Esophagus squamous epithelium (tissue), 5 donors: ENCODE results near the gene FKBP8. TPM values are rescaled to one million over a fixed set of nuclear protein-coding genes. Genes with fewer than 3 reads are reported as not detected.

Source experiments
- DNase-seq: peaks from one replicate; lab custom pipeline; 2025; lab: John Stamatoyannopoulos, UW
- H3K27ac ChIP-seq, 4 donors: fragments of 200-600 bp; sonication (generic); one replicate each; pipeline ENCODE4 v1.5.1; 2016 to 2019; ENCODE audit warnings: mild to moderate bottlenecking in 1 of 4
- H3K27me3 ChIP-seq, 4 donors: fragments of 200-600 bp; sonication (generic); 1 replicate in 3 of 4; 2 replicates in 1 of 4; pipeline versions ENCODE4 v1.5.1 to v1.6.0; 2017 to 2021; ENCODE audit warnings: antibody characterized with exemption in 1 of 4
- H3K36me3 ChIP-seq, 3 donors: fragments of 200-600 bp; sonication (generic); one replicate each; pipeline ENCODE4 v1.5.1; 2016 to 2019
- H3K4me1 ChIP-seq, 3 donors: fragments of 200-600 bp; sonication (generic); one replicate each; pipeline ENCODE4 v1.5.1; 2017 to 2019
- H3K4me3 ChIP-seq, 4 donors: fragments of 200-600 bp; sonication (generic); 1 replicate in 3 of 4; 2 replicates in 1 of 4; pipeline ENCODE4 v1.5.1; 2016 to 2019; ENCODE audit warnings: mild to moderate bottlenecking in 2 of 4, moderate library complexity in 1 of 4
- H3K9me3 ChIP-seq, 3 donors: fragments of 200-600 bp; sonication (generic); one replicate each; pipeline ENCODE4 v1.5.1; 2016 to 2019
- POLR2A ChIP-seq, 4 donors: fragments of 450-650 bp; IDR thresholded peaks; one replicate each; pipeline ENCODE4 v1.6.1; 2017; ENCODE audit warnings: antibody characterized with exemption in 4 of 4, mild to moderate bottlenecking in 4 of 4, moderate library complexity in 3 of 4
- WGBS, 2 donors: methylation state at CpG; one replicate each; pipeline ENCODE4 v1.1.5; 2018; 5-methylcytosine and 5-hydroxymethylcytosine counted together
- intact Hi-C: fragments of 100-400 bp; cut with DNase I; formaldehyde crosslinking; loops from one replicate; pipeline ENCODE4 v1.15.0; 2022
- total RNA-seq, 4 donors: library from RNA; depleted of rRNA; stranded (reverse); fragments of >200 nt; gene quantifications; one replicate each; pipeline ENCODE4 v1.1.0, GENCODE V29; 2016
- TF ChIP-seq, protein P1 (sequence below), 6 experiments: fragments of 450-650 bp in 4 of 6; fragments of 200-600 bp in 2 of 6; sonication (generic) in 2 of 6; IDR thresholded peaks; one replicate each; pipeline ENCODE4 v1.5.1; 2016 to 2019; ENCODE audit warnings: antibody characterized with exemption in 6 of 6, mild to moderate bottlenecking in 4 of 6, moderate library complexity in 4 of 6
- donor health status: DM: yes; HTN: yes; CAD: no.

FKBP8 gene
- total RNA-seq, 4 donors from 2014 or later: 132 to 273 (median 247) TPM

GRCh38 chr19:18510216-18510615, 33.2 kb downstream of the FKBP8 start:
- WGBS, 2 donors: 90 to 91% methylated on average over 5 to 7 of the region's 8 CpGs
- Histone ChIP-seq H3K27me3 (no peaks in the 10 kb centered on the region), H3K4me1 (peaks cover 33 to 95% (median 68%) of the 10 kb centered on the region in 3 donors), H3K9me3 (no peaks in the 10 kb centered on the region), H3K36me3 (no peaks in the 10 kb centered on the region), H3K27ac (no peak overlapping the region), H3K4me3 (no peak overlapping the region)
- TF ChIP-seq POLR2A (IDR thresholded peaks at IDR 0.05): no peak
- TF ChIP-seq, protein P1, sequence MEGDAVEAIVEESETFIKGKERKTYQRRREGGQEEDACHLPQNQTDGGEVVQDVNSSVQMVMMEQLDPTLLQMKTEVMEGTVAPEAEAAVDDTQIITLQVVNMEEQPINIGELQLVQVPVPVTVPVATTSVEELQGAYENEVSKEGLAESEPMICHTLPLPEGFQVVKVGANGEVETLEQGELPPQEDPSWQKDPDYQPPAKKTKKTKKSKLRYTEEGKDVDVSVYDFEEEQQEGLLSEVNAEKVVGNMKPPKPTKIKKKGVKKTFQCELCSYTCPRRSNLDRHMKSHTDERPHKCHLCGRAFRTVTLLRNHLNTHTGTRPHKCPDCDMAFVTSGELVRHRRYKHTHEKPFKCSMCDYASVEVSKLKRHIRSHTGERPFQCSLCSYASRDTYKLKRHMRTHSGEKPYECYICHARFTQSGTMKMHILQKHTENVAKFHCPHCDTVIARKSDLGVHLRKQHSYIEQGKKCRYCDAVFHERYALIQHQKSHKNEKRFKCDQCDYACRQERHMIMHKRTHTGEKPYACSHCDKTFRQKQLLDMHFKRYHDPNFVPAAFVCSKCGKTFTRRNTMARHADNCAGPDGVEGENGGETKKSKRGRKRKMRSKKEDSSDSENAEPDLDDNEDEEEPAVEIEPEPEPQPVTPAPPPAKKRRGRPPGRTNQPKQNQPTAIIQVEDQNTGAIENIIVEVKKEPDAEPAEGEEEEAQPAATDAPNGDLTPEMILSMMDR (IDR thresholded peaks at IDR 0.05): no peak
- intact Hi-C loops: no loop called here
- DNase-seq: no peak

DNA sequence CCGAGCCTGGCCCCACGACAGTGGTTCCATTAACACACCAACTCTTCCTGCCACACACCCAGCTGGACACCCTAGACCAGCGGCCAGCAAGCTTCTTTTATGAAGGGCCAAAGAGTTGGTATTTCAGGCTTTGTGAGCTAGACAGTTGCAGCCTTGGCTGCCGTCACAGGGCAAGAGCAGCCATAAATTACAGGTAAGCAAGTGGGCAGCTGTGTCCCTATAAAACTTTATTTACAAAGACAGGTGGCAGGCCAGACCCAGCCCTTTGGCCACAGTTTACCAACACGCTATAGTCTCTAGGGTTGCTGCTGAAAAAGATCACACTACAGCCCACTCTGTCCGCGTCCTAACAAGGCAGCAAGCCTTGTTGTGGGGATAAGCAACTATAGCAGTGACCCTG, 34.8 kb downstream of the FKBP8 start:
- Histone ChIP-seq H3K4me3 (no peak overlapping the region), H3K4me1 (peaks cover 41 to 95% (median 70%) of the 10 kb centered on the region in 3 donors), H3K27me3 (no peaks in the 10 kb centered on the region), H3K9me3 (no peaks in the 10 kb centered on the region), H3K36me3 (no peaks in the 10 kb centered on the region), H3K27ac (peak overlapping the region in 3 of 4 donors; percentile 36 to 71 (median 64))
- intact Hi-C loops: no loop called here
- 73 to 96% methylated on average over 2 to 3 of the region's 7 CpGs for WGBS, 2 donors
- TF ChIP-seq, protein P1 (IDR thresholded peaks at IDR 0.05): no peak
- no peak for TF ChIP-seq POLR2A (IDR thresholded peaks at IDR 0.05)
- no peak for DNase-seq

GRCh38 chr19:18507727-18508440, 35.5 kb downstream of the FKBP8 start:
- Histone ChIP-seq H3K27ac (peak overlapping the region; percentile 21 to 71 (median 66)), H3K4me1 (peaks cover 48 to 95% (median 71%) of the 10 kb centered on the region in 3 donors), H3K4me3 (no peak overlapping the region), H3K27me3 (no peaks in the 10 kb centered on the region), H3K9me3 (no peaks in the 10 kb centered on the region), H3K36me3 (no peaks in the 10 kb centered on the region)
- intact Hi-C loops: no loop called here
- 48 to 72% methylated on average over 5 to 7 of the region's 11 CpGs for WGBS, 2 donors
- no peak for DNase-seq
- TF ChIP-seq POLR2A (IDR thresholded peaks at IDR 0.05): no peak

DNA sequence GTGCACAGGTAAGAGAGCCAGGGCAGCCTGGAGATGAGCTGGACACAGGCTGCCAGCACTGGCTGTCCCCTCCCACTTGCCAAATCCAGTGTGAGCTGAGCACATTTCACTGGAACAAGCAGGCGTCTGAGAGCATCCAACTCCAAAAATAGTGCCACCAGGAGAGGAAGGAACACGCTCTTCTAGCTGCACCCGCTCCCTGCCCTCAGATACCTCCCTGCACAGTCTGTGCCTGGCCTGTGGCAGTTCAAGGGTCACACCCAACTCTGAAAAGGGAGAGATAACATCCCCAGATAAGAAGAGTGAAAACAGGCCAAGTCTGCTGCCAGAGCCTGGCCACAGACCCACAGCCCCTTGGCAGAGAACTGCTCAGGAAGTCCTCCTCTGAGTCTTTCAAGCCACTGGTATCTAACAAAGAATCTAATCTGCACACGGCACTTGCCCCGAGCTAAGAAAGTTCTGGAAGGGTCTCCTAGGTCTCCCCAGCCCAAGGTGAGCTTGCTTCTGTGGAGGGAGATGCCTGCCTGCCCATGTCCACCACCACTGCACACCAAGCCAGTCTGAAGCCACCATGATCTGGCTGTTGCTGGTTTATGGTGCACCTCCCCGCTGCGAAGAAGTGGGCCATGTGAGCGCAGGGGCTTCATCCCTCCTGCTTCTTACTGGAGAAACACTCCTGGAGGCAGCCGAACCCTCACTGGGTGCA, 36.2 kb downstream of the FKBP8 start:
- peak overlapping the region; percentile 21 to 71 (median 66) for H3K27ac ChIP-seq
- H3K4me3 ChIP-seq: peak overlapping the region in 1 of 4 donors; percentile 14
- H3K9me3 ChIP-seq: no peaks in the 10 kb centered on the region
- H3K36me3 ChIP-seq: no peaks in the 10 kb centered on the region
- H3K27me3 ChIP-seq: no peaks in the 10 kb centered on the region
- no peak for DNase-seq
- WGBS, 2 donors: 26 to 61% methylated on average over 4 to 7 of the region's 9 CpGs
- intact Hi-C loops: no loop called here
- peaks cover 55 to 95% (median 78%) of the 10 kb centered on the region in 3 donors for H3K4me1 ChIP-seq
- TF ChIP-seq, protein P1 (IDR thresholded peaks at IDR 0.05): no peak
- TF ChIP-seq POLR2A (IDR thresholded peaks at IDR 0.05): no peak

GRCh38 chr19:18506101-18506930, 37.1 kb downstream of the FKBP8 start:
- no peaks in the 10 kb centered on the region for H3K9me3 ChIP-seq
- intact Hi-C loops: no loop called here
- 78 to 80% methylated on average over 6 to 10 of the region's 19 CpGs for WGBS, 2 donors
- no peaks in the 10 kb centered on the region for H3K36me3 ChIP-seq
- peak overlapping the region in 1 of 4 donors; percentile 14 for H3K4me3 ChIP-seq
- H3K4me1 ChIP-seq: peaks cover 64 to 95% (median 87%) of the 10 kb centered on the region in 3 donors
- no peaks in the 10 kb centered on the region for H3K27me3 ChIP-seq
- no peak for DNase-seq
- peak overlapping the region; percentile 21 to 71 (median 66) for H3K27ac ChIP-seq
- TF ChIP-seq, protein P1 (IDR thresholded peaks at IDR 0.05): no peak
- TF ChIP-seq POLR2A (IDR thresholded peaks at IDR 0.05): no peak
